NCI-H1417 treated with DMSO at 0.1 percent for 48 hours (cell line): ENCODE data around the gene RAB3C.
"Not testable (repeated sequence)": the region's sequence is repeated elsewhere in the genome, so short reads cannot be mapped to it uniquely, and the experiment has no call there.

Experiments used
- DNase-seq: peaks from one replicate; lab custom pipeline; 2025; lab: John Stamatoyannopoulos, UW

The RAB3C gene

GRCh38 chr5:58602889-58603288 lies 20.0 kb downstream of the RAB3C start:
- not testable (repeated sequence) for DNase-seq

GRCh38 chr5:58606064-58606463 lies 23.2 kb downstream of the RAB3C start:
- no peak for DNase-seq

- DNase-seq, result no peak
Measured at GRCh38 chr5:58615972-58616371, 33.1 kb downstream of the RAB3C start.

- DNase-seq, result no peak
Measured at GRCh38 chr5:58617241-58617640, 34.4 kb downstream of the RAB3C start.

- DNase-seq, result no peak
Measured at GRCh38 chr5:58620336-58620735, 37.5 kb downstream of the RAB3C start.

GRCh38 chr5:58622936-58623871 lies 40.3 kb downstream of the RAB3C start:
- DNase-seq, result no peak

GRCh38 chr5:58628626-58629025 lies 45.8 kb downstream of the RAB3C start:
- DNase-seq, result no peak

- DNase-seq, result no peak
Measured at GRCh38 chr5:58629271-58630159, 46.6 kb downstream of the RAB3C start.

- DNase-seq, result no peak
Measured at GRCh38 chr5:58631895-58632294, 49.0 kb downstream of the RAB3C start.

- DNase-seq, result no peak
Measured at GRCh38 chr5:58635416-58635815, 52.5 kb downstream of the RAB3C start.

GRCh38 chr5:58640011-58640410 lies 57.1 kb downstream of the RAB3C start:
- no peak for DNase-seq

GRCh38 chr5:58641533-58641932 lies 58.7 kb downstream of the RAB3C start:
- no peak for DNase-seq

GRCh38 chr5:58648846-58649245 lies 66.0 kb downstream of the RAB3C start:
- DNase-seq, result no peak

GRCh38 chr5:58649716-58650115 lies 66.8 kb downstream of the RAB3C start:
- DNase-seq, result no peak

- no peak for DNase-seq
Measured at GRCh38 chr5:58653521-58653920, 70.6 kb downstream of the RAB3C start.

GRCh38 chr5:58666141-58666540 lies 83.3 kb downstream of the RAB3C start:
- DNase-seq, result no peak

GRCh38 chr5:58666598-58667581 lies 84.0 kb downstream of the RAB3C start:
- DNase-seq, result no peak

GRCh38 chr5:58670582-58670981 lies 87.7 kb downstream of the RAB3C start:
- no peak for DNase-seq

GRCh38 chr5:58671155-58671554 lies 88.3 kb downstream of the RAB3C start:
- no peak for DNase-seq

- DNase-seq, result no peak
Measured at GRCh38 chr5:58672521-58672920, 89.6 kb downstream of the RAB3C start.

GRCh38 chr5:58674070-58674469 lies 91.2 kb downstream of the RAB3C start:
- no peak for DNase-seq

GRCh38 chr5:58674711-58675110 lies 91.8 kb downstream of the RAB3C start:
- no peak for DNase-seq
